Measurements from ENCODE around the gene DDR2. TPM values are rescaled to one million over a fixed set of nuclear protein-coding genes. Genes with fewer than 3 reads are reported as not detected.

Gene DDR2
- polyA plus RNA-seq, 1 of the 3 experiments (the other 2 are of a cell fraction) = 34.0 TPM

DNA sequence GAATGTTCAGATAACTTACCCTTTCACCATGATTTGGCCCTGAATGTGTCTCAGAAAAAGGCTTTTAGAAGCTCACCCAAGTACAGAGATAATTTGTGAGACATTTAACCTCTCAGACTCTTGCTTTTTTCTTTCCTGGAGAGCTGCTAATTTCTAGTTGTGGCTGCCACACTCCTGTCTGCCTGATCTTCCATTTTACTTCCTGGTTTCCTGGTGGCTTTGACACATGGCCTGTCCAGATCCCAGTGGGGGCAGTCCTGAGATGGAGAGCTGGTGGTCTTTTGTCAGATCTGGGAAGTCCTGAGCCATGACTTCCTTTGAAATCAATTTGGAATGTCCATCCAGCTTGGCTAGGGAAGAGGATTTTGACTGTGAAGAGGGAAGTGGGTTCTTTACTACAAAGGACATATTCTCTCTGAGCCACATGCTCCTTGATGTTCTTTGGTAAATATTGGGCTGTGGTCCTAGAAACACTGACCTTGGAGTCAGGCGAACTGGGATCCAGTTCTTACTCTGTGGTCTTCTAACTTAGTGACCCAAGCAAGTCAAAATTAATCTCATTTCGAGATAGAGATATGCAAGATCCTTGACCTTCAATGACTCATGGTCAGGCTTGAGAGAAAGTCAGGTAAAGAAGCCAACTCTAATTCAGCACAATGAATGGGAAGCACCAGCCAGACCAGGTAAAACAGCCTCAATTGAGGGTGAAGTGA is 80.2 kb downstream of the DDR2 start:
- no peak overlapping the region for H3K27ac ChIP-seq (ENCODE audit: low read depth in 2 of 2, low read length in 1 of 2)

More for the DNA sequence above, 80.2 kb downstream of the DDR2 start:
- CTCF ChIA-PET = no interaction called here
- Histone ChIP-seq H3F3A (replicated peaks; ENCODE audit: insufficient read depth) (peaks cover 4% of the 10 kb centered on the region), H3K9me3 (no peaks in the 10 kb centered on the region), H3K4me3 (ENCODE audit: low read depth in 2 of 2, low read length in 1 of 2) (no peak overlapping the region), H2AFZ (ENCODE audit: low read depth) (no peak overlapping the region), H3K36me3 (replicated peaks in 1 of 2; ENCODE audit: control insufficient read depth in 1 of 2, insufficient read depth in 2 of 2, low read length in 1 of 2) (peaks cover 0 to 23% of the 10 kb centered on the region in 2 experiments), H3K4me1 (ENCODE audit: control insufficient read depth in 1 of 2, insufficient read depth in 2 of 2, low read depth in 1 of 2, low read length in 1 of 2) (peaks cover 20 to 31% of the 10 kb centered on the region in 2 experiments), H3K9me2 (no peaks in the 10 kb centered on the region), H4K20me1 (ENCODE audit: insufficient read depth) (peaks cover 76% of the 10 kb centered on the region), H3K9ac (no peak overlapping the region), H3K27me3 (ENCODE audit: insufficient read depth) (no peaks in the 10 kb centered on the region), H3K4me2 (no peak overlapping the region), H3K79me2 (ENCODE audit: insufficient read depth) (peaks cover 95% of the 10 kb centered on the region)
- 91% methylated on average over 2 of the region's 2 CpGs for WGBS (ENCODE audit: low lambda C conversion rate)
- TF ChIP-seq RCOR1 (IDR thresholded peaks at IDR 0.05; ENCODE audit: low read length) (no peak), FOSL2 (IDR thresholded peaks at IDR 0.05; ENCODE audit: borderline replicate concordance, low read depth) (no peak), TCF12 (IDR thresholded peaks at IDR 0.05) (no peak), SMC3 (IDR thresholded peaks at IDR 0.05; ENCODE audit: low read depth, low read length) (no peak), FOXJ3 (CRISPR knock-in tag; IDR thresholded peaks at IDR 0.05) (no peak), NFIC (IDR thresholded peaks at IDR 0.05; ENCODE audit: borderline replicate concordance) (no peak), TAF1 (IDR thresholded peaks at IDR 0.05; ENCODE audit: borderline replicate concordance, low read depth, low read length) (no peak), JUND (IDR thresholded peaks at IDR 0.05) (no peak), RXRA (IDR thresholded peaks at IDR 0.05; ENCODE audit: borderline replicate concordance, low read depth) (no peak), MXI1 (IDR thresholded peaks at IDR 0.05; ENCODE audit: low read depth, low read length) (no peak), SIN3A (IDR thresholded peaks at IDR 0.05; ENCODE audit: borderline replicate concordance, low read depth, low read length) (no peak), TEAD4 (IDR thresholded peaks at IDR 0.05; ENCODE audit: borderline replicate concordance, insufficient read depth) (no peak)
- TF ChIP-seq, protein P1, sequence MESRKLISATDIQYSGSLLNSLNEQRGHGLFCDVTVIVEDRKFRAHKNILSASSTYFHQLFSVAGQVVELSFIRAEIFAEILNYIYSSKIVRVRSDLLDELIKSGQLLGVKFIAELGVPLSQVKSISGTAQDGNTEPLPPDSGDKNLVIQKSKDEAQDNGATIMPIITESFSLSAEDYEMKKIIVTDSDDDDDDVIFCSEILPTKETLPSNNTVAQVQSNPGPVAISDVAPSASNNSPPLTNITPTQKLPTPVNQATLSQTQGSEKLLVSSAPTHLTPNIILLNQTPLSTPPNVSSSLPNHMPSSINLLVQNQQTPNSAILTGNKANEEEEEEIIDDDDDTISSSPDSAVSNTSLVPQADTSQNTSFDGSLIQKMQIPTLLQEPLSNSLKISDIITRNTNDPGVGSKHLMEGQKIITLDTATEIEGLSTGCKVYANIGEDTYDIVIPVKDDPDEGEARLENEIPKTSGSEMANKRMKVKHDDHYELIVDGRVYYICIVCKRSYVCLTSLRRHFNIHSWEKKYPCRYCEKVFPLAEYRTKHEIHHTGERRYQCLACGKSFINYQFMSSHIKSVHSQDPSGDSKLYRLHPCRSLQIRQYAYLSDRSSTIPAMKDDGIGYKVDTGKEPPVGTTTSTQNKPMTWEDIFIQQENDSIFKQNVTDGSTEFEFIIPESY (IDR thresholded peaks at IDR 0.05; ENCODE audit: borderline replicate concordance, low read depth) = no peak
- TF ChIP-seq, protein P2, sequence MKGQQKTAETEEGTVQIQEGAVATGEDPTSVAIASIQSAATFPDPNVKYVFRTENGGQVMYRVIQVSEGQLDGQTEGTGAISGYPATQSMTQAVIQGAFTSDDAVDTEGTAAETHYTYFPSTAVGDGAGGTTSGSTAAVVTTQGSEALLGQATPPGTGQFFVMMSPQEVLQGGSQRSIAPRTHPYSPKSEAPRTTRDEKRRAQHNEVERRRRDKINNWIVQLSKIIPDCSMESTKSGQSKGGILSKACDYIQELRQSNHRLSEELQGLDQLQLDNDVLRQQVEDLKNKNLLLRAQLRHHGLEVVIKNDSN (IDR thresholded peaks at IDR 0.05; ENCODE audit: borderline replicate concordance, low read depth) = no peak
- TF ChIP-seq, protein P3, sequence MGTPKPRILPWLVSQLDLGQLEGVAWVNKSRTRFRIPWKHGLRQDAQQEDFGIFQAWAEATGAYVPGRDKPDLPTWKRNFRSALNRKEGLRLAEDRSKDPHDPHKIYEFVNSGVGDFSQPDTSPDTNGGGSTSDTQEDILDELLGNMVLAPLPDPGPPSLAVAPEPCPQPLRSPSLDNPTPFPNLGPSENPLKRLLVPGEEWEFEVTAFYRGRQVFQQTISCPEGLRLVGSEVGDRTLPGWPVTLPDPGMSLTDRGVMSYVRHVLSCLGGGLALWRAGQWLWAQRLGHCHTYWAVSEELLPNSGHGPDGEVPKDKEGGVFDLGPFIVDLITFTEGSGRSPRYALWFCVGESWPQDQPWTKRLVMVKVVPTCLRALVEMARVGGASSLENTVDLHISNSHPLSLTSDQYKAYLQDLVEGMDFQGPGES (IDR thresholded peaks at IDR 0.05; ENCODE audit: low read depth, low read length) = no peak
- TF ChIP-seq, protein P4, sequence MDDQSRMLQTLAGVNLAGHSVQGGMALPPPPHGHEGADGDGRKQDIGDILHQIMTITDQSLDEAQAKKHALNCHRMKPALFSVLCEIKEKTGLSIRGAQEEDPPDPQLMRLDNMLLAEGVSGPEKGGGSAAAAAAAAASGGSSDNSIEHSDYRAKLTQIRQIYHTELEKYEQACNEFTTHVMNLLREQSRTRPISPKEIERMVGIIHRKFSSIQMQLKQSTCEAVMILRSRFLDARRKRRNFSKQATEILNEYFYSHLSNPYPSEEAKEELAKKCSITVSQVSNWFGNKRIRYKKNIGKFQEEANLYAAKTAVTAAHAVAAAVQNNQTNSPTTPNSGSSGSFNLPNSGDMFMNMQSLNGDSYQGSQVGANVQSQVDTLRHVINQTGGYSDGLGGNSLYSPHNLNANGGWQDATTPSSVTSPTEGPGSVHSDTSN (IDR thresholded peaks at IDR 0.05) = no peak
- TF ChIP-seq, protein P5, sequence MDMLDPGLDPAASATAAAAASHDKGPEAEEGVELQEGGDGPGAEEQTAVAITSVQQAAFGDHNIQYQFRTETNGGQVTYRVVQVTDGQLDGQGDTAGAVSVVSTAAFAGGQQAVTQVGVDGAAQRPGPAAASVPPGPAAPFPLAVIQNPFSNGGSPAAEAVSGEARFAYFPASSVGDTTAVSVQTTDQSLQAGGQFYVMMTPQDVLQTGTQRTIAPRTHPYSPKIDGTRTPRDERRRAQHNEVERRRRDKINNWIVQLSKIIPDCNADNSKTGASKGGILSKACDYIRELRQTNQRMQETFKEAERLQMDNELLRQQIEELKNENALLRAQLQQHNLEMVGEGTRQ (IDR thresholded peaks at IDR 0.05; ENCODE audit: borderline replicate concordance, low read depth, low read length) = no peak
- POLR2A ChIA-PET = interaction anchor here (0.7 kb wide), 1 partner anchor 10 kb away, joined by 3 read pairs; no protein-coding TSS in a partner anchor
- no peak for DNase-seq
